HG03432 (cell line): ENCODE measurements around the gene NFATC2.
"Not testable (repeated sequence)": the region's sequence is repeated elsewhere in the genome, so short reads cannot be mapped to it uniquely, and the experiment has no call there.

Source experiments
- ATAC-seq: cut with Tn5 transposase; IDR thresholded peaks from one replicate; pipeline ENCODE4 v1.9.1; 2021; ENCODE audit warnings: mild to moderate bottlenecking, moderate library complexity; ENCODE audit not compliant: unreplicated experiment

Gene NFATC2

DNA sequence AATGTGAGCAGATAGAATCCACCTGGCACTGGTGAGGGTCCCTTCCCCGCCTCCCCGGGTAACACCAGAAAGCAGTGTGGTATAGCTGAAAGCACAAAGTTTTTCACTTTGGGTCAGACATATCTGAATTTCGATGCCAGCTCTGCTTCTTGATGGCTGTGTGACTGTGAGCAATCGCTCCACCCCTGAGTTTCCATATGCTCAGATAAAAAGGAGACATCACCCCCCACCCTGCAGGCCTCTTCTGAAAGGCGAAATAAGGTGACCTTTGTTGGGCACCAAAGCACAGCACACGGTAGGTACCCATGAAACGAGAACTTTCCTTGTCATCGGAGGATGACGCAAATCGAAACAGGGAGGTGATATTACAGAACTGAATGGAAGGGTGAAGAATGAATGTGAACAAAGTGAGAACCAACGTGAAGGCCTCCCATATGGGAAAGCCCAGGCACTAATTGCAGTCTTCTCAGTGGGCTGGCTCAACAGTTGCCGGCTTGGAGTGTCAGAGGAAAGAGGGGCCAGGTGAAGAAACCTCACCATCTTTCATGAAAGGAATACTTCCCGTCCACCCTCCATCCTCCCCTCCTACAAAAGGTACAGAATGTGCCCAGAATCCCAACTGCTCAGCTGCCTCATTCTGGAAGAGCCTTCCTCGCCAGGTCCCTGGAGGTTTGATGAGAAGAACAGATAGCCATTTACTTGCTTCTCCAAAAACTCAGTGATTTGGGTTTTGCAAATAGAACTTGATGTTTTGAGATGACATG is 61.8 kb downstream of the NFATC2 start:
- peak; percentile 89 for ATAC-seq

DNA sequence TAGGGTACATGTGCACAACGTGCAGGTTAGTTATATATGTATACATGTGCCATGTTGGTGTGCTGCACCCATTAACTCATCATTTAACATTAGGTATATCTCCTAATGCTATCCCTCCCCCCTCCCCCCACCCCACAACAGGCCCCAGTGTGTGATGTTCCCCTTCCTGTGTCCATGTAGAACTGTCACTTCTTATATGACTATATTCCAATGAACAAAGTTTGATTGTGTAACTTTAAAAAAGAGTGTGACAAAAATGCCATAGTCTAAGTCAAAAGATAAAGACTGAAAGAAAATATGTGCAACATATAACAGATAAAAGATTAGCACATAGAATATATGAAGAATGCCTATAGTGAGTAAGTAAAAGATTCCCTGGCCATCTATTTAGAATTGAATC is 66.4 kb downstream of the NFATC2 start:
- ATAC-seq: not testable (repeated sequence)

DNA sequence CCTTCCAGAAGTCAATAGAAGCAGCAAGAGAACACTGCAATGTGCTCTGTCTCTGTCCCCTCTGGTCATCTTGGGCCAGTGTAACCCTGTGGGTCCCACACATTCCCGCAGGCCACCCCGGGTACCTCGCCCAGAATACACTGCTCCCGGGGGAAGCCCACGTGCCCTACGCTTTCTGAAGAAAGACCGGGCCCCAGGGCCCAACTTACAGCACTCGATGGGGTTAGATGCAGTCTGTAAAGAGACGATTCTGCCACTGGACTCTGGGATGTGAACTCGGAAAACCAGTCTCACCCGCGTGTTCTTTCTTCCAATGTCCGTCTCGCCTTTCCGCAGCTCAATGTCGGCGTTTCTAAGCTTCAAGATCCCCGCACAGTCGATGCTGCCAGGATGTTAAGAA is 68.7 kb downstream of the NFATC2 start:
- ATAC-seq: no peak

DNA sequence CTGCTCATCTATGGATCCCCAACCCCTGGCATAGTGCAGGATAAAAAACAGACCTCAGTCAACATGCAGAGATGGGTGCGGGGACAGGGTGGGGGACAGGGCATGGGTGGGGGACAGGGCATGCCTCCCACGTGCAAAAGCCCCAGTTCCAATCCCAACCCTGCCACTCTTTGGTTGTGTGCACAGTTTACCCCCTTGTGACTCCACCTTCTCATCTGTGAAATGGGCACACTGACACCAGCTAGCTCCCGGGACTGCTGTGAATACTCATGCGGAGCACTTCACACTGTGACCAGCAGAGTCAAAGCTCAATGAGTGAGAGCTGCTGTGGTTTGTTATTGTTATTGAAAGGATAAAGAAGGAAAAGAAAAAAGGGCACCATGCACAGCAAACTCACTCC is 69.3 kb downstream of the NFATC2 start:
- no peak for ATAC-seq

DNA sequence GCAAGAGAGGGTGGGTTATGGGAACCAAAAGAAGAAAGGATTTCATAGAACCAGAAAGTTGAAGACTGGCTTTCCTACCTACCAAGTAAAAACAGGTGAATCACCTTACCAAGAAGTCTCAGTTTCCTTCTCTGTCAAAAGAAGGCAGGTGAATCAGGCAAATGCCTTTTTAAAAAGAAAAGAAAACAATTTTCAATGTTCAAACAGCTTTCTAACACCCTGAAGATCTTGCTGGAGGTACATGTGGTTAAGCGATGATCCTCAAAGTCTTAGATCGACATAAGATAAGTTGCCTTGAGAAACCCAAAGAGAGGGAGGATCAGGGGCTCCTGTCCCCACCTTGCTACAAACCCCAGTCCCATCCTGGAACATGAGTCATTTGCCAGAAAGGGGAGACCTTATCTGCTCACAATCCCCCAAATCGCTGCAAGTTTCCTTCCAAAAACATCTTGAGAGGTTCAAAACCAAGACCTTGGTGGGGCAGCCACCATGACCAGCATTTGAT is 71.6 kb downstream of the NFATC2 start:
- ATAC-seq: no peak

DNA sequence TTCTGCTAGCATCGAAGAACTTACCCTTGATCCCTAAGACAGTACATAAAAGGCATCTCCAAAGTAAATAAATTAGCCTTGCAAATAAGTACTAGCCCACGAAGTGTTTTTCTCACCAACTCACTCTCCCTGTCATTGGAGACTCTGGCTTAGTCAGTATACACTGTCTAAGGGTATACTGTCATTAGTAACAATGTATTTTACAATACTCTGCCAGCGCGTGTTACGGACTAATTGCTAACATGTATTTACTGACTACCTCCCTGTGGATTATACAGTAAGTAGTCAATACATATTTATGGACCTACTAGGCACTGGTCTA is 72.1 kb downstream of the NFATC2 start:
- no peak for ATAC-seq

DNA sequence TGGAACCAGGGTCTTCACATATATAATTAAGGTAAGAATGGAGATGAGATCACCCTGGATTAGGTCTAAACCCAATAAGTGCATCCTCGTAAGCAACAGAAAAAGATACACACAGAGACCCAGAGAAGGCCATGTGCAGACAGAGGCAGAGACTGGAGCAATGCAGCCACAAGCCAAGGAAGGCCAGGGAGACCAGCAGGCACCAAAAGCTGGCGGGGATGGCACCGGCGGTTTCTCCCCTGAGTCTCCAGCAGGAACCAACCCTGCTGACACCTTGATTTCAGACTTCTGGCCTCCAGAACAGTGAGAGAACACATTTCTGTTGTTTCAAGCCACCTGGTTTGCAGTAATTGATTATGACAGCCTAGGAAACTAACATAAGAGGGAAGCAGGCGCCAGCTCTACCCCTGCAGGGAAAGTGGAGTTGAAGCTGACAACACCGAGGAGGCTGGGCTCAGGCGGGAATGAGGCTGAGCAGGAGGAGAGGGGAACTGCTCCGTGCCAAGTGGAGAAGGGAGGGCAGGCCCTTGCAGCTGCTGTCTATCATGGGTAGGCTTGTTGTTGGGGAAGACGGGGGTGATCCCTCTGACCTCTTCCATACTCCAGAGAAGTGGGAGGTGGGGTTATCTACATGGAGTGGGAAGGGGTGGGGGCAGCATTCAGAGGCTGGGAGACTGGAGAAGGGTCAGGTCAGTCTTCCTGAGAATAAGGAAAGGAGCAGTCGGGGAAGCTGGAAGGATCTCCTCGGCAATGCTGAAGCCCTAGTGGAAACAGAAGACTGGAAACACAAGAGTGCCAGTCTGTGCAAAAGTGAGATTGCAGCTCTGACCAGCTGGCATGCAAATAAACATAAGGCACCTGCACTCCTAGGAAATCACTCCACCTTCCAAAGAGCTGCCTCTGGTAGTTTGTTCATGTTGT is 72.7 kb downstream of the NFATC2 start:
- no peak for ATAC-seq

DNA sequence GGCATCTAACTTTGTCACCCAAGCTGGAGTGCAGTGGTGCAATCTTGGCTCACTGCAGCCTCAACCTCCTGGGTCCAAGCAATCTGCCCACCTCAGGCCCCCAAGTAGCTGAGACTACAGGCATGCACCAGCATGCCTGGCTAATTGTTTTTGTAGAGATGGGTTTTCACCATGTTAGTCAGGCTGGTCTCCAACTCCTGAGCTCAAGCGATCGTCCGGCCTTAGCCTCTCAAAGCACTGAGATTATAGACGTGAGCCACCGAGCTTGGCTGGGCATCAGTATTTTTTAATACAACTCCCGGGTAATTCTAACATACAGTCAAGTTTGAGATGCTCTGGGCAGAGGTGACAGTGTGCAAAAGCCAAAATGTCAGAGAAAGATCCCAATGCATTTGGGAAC is 73.5 kb downstream of the NFATC2 start:
- no peak for ATAC-seq

DNA sequence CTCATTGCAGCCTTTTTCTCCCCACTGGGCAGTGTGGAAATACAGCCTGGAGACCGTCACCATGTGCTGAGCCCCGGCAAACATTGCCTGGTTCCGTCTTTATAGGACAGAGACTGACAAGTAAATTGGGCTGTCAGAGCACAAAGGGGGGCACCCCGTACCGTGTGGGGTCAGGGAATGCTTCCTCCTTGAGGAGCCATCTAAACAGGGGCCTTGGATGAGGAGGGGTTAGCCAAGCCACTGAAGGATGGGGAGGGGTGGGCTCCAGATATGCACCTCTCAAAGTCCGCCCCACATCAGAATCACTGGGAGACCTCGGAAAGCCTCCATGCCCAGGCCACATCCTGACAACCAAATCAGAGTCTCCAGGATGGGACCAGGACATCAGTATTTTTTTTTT is 73.9 kb downstream of the NFATC2 start:
- no peak for ATAC-seq

DNA sequence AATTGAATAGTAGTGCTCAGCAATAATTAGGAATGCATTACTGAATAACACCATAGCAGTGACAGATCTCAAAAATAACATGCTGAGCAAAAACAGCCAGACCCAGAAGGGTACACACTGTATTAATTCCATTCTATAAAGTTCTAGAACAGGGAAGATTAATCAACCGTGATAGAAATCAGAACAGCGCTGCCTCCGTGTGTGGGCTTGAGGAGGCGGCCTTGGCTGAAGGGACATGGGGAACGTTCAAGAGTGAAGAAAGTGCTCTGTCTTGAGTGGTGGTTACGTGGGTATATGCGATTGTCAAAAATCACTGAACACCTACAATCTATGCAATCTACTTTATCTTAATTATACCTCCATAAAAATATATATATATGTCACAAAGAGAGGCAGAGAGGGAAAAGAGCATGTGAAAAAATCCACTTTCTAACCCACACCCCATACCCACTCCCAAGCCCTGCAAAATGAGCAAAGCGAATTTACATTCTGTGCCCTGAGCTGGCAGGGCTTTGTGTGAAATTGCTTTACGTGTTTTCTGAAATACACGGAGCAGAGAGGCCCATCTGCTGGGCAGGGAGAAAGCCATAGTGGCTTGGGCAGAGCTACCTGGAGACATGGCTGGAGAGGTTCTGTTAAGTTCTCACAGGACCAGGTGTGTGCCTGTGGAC is 74.4 kb downstream of the NFATC2 start:
- ATAC-seq: no peak

DNA sequence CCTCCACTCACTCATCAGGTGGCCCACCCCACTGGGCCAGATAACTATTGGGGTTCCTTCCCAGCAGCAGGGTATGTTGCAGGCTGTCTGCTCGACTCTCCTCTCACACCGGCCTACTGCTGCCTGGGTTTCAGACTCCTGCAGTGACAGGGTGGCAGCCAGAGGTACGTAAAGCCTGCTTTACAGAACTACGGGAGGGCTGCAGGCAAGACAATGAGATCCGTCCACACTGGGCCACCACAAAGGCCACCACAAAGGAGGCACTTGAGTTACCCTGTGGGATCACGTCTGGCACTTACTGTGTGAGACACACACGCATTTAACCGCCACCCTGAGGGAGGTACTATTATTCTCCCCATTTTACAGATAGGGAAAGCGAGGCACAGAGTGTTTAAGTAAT is 78.5 kb downstream of the NFATC2 start:
- no peak for ATAC-seq

DNA sequence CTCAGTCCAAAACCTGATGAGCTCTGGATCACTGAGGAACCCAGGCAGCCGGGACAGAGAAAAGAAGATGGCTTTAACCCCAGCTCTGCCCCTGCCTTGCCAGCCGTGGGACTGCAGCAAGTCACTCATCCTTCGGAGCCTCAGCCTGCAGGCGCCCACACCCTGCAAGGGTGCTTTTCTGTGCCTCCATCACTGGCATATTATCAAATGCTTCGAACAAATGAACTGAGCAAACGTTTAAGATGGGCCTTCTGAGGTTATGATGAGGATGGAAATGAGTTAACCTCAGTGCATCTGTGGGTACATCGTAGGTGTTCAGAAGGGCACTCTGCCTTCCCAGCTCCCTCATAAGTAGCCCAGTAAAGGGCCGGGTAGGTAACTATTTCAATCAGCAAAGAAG is 79.0 kb downstream of the NFATC2 start:
- ATAC-seq: no peak

DNA sequence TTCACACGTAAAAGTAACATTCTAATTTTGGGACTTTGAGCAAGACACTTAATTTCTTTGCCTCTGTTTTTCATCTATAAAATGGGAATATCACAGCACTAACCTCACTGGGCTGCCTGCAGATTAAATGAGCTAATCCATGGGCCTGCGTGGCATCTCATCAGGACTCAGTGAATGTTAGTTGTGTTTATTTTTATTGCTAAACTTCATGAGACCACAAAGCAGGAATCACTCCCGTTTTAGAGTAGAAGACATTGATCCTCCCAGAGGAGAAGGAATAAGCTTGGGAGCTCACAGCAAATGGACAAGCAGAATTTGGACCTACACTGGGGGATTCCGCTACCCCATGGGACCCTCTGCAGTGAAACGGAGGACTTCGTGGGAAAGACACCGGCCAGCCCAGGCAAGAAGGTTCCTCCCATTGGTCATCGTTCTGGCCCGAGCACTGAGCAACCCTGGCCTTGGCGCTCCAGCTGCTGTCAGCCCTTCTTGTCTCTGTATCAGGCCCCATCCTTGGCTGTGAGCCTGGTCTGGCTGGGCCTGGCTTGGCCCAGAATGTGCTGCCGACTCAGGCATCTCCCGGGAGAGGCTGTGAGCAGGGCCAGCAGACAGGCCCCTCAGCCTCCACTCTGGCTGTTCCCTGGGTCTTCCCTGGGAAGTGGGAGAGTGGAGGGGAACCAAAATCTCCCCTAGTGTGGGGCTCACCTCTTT is 79.8 kb downstream of the NFATC2 start:
- no peak for ATAC-seq

DNA sequence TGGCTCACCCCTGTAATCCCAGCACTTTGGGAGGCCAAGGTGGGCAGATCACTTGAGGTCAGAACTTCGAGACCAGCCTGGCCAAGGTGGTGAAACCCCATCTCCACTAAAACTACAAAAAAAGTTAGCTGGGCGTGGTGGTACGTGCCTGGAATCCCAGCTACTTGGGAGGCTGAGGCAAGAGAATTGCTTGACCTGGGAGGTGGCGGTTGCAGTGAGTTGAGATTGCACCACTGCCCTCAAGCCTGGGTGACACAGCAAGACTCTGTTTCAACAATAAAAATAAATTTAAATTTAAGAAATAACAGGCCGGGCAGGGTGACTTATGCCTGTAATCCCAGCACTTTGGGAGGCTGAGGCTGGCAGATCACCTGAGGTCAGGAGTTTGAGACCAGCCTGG is 80.7 kb downstream of the NFATC2 start:
- not testable (repeated sequence) for ATAC-seq

DNA sequence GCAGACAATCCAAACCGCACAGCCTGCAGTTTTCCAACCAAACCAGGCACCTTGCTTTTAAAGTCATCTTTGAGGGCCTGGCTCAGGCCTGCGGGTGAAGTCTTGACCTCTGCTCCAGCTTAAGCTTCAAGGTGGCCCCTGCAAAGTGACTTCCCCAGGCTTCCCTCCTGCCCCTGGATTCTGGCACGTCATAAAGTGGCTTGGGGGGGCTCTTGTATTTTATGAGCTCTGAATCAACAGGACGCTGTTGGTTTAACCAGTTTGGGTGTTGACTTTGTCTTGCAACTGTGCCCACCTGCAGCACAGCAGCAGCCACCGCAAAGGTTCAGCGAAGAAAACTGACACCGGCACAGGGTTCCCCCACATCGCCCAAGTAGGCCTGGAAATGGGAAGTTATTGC is 81.2 kb downstream of the NFATC2 start:
- ATAC-seq: peak; percentile 12

DNA sequence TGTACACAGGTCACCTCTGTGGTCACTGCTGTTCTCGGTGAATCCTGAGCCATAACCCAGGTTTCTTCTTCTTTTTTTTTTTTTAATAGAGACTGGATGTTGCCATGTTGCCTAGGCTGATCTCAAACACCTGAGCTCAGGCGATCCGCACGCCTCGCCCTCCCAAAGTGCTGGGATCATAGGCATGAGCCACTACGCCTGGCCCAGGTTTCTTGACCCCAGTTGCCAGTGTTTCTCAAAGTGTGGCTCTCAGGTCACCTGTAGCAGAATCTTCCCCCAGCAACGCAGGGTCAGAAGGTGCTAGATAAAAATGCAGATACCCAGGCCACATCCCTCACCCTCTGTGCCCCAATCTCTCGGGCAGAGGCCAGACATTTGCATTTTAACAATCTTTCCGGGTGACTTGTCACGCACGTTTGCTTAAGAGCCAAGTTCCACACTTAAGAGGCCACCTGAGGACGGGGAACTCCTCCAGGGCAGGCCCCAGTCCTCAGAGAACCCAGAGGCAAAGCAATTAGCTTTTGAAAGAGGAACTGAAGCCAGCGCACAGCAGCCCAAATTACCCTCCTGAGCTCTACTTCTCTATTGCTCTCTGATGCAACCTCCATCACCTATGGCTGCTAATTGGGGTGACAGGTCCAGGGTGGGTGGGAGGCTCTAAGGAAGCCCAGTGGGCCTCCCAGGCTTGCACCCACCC is 81.8 kb downstream of the NFATC2 start:
- peak; percentile 97 for ATAC-seq

DNA sequence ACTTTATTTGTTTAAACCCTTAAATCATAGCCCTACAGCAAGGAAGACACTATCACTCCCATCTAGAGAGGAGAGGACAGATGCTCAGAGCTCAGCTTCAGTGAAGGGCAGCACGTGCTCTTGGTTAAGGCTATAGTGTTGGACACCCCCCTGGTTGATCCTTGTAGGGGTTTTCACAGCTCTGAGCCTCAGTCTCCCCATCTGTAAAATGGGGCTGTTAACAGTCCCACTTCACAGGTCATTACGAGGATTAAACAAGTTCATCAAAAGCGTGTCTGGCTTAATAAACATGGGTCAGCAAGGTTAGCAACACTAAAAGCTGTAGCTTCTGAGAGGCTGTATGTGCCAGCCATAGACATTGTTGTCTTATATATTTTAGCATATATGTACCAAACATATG is 82.4 kb downstream of the NFATC2 start:
- ATAC-seq: no peak

DNA sequence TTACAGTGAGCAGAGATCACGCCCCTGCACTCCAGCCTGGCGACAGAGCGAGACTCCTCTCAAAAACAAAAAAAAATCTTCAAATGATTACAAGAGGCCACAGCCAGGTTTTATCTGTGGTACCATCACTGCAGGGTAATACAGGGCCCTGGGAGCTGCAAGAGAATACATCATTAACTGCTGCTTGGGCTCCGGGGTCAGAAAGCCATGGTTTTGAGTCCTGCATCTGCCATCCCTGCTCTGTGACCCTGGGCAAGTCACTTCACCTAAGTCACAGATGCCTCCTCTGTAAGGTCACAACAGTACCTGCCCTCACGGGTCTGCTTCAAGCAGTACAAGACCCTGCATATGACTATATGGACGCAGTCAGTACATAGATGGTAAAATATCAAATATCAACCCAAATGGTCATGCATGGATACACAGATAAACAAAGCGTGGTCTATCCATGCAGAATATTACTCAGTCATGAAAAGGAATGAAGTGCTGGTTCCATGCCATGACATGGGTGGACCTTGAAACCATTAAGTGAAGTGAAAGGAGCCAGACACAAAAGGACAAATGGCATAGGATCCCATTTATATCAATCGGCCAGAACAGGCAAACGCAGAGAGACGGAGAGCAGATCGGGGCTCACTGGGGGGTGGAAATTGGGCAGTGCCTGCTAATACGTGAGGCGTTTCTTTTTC is 83.6 kb downstream of the NFATC2 start:
- ATAC-seq: no peak

DNA sequence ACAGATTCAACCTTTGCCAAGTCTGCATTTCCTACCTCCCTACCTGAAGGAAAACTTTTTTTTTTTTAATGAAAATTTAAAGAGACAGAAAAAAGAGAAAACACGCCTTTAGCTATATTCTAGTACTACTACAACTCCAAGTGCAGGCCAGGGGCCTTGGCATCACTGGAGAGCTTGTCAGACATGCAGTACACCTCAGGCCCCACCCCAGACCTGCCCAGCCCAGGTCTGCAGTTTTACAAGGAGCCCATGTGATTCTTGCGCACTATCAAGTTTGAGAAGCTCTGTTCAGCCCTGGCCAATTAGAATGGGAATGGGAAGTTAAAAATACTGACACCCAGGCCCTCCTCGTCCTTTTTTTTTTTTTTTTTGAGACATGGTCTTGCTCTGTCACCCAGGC is 85.0 kb downstream of the NFATC2 start:
- no peak for ATAC-seq
